CD4-positive, alpha-beta T cell treated with Interleukin-17A for 4 hours (primary cell): ENCODE data around the gene KL.

Experiments used
- DNase-seq: peaks from one replicate; pipeline ENCODE4 v3.0.0-alpha.2; 2020; ENCODE audit warnings: mixed read lengths

KL gene

GRCh38 chr13:33016414-33017322, at the start of gene KL:
Gene KL (plus strand): TSS chr13:33016423. CDS start chr13:33016441, 18 bp downstream.
- peak; percentile 6 for DNase-seq

- no peak for DNase-seq
Observed at GRCh38 chr13:32967584-32968182, 48.5 kb upstream of the KL start.

- DNase-seq, result no peak
Observed at GRCh38 chr13:32968316-32968715, 47.9 kb upstream of the KL start.

GRCh38 chr13:32968793-32969192, 47.4 kb upstream of the KL start:
- DNase-seq, result no peak

GRCh38 chr13:32969516-32969941, 46.7 kb upstream of the KL start:
- no peak for DNase-seq

GRCh38 chr13:32976056-32976805, 40.0 kb upstream of the KL start:
- no peak for DNase-seq

- DNase-seq, result no peak
Observed at GRCh38 chr13:32976912-32977311, 39.3 kb upstream of the KL start.

GRCh38 chr13:32977321-32977720, 38.9 kb upstream of the KL start:
- no peak for DNase-seq

- DNase-seq, result no peak
Observed at GRCh38 chr13:32978278-32978677, 37.9 kb upstream of the KL start.

GRCh38 chr13:32983058-32983457, 33.2 kb upstream of the KL start:
- DNase-seq, result no peak

- no peak for DNase-seq
Observed at GRCh38 chr13:32984857-32985626, 31.2 kb upstream of the KL start.

GRCh38 chr13:32986552-32986951, 29.7 kb upstream of the KL start:
- DNase-seq, result no peak

- no peak for DNase-seq
Observed at GRCh38 chr13:32987462-32987861, 28.8 kb upstream of the KL start.

GRCh38 chr13:32988608-32989289, 27.5 kb upstream of the KL start:
- no peak for DNase-seq

GRCh38 chr13:32989290-32989667, 26.9 kb upstream of the KL start:
- DNase-seq, result no peak

- no peak for DNase-seq
Observed at GRCh38 chr13:32989942-32990341, 26.3 kb upstream of the KL start.

- no peak for DNase-seq
Observed at GRCh38 chr13:32993145-32993544, 23.1 kb upstream of the KL start.

GRCh38 chr13:32997399-32997798, 18.8 kb upstream of the KL start:
- no peak for DNase-seq

- DNase-seq, result no peak
Observed at GRCh38 chr13:32998966-32999365, 17.3 kb upstream of the KL start.

- no peak for DNase-seq
Observed at GRCh38 chr13:33000365-33000764, 15.9 kb upstream of the KL start.

GRCh38 chr13:33003458-33004019, 12.7 kb upstream of the KL start:
- no peak for DNase-seq

- DNase-seq, result no peak
Observed at GRCh38 chr13:33004511-33004910, 11.7 kb upstream of the KL start.
